ENCODE measurements around the gene SLC49A3.

Gene SLC49A3

GRCh38 chr4:730511-730910, 41.6 kb upstream of the SLC49A3 start:
- no peak overlapping the region for H3K4me3 ChIP-seq (ENCODE audit: low read length in 2 of 2)
- H3K27me3 ChIP-seq (ENCODE audit: control insufficient read depth in 1 of 2, insufficient read depth in 2 of 2, low read length in 2 of 2): no peaks in the 10 kb centered on the region
- H3K4me1 ChIP-seq (ENCODE audit: control insufficient read depth, insufficient read depth, low read length): peaks cover 7% of the 10 kb centered on the region
- H3K9ac ChIP-seq (ENCODE audit: low read length in 2 of 2): no peak overlapping the region
- peaks cover 29 to 31% of the 10 kb centered on the region in 2 donors for H3K36me3 ChIP-seq (ENCODE audit: control insufficient read depth in 2 of 2, insufficient read depth in 2 of 2, low read length in 2 of 2)
- H3K27ac ChIP-seq (ENCODE audit: low read length): no peak overlapping the region
- no peaks in the 10 kb centered on the region for H3K9me3 ChIP-seq (ENCODE audit: control insufficient read depth in 2 of 2, low read length in 2 of 2)

- H3K4me3 ChIP-seq (ENCODE audit: low read length in 2 of 2): no peak overlapping the region
- H3K27me3 ChIP-seq (ENCODE audit: control insufficient read depth in 1 of 2, insufficient read depth in 2 of 2, low read length in 2 of 2): no peaks in the 10 kb centered on the region
- peaks cover 7% of the 10 kb centered on the region for H3K4me1 ChIP-seq (ENCODE audit: control insufficient read depth, insufficient read depth, low read length)
- peaks cover 23 to 25% of the 10 kb centered on the region in 2 donors for H3K36me3 ChIP-seq (ENCODE audit: control insufficient read depth in 2 of 2, insufficient read depth in 2 of 2, low read length in 2 of 2)
- no peaks in the 10 kb centered on the region for H3K9me3 ChIP-seq (ENCODE audit: control insufficient read depth in 2 of 2, low read length in 2 of 2)
- H3K9ac ChIP-seq (ENCODE audit: low read length in 2 of 2): no peak overlapping the region
- H3K27ac ChIP-seq (ENCODE audit: low read length): no peak overlapping the region
Measured at GRCh38 chr4:729336-730315, 40.7 kb upstream of the SLC49A3 start.

GRCh38 chr4:727576-727975, 38.6 kb upstream of the SLC49A3 start:
- Histone ChIP-seq H3K36me3 (ENCODE audit: control insufficient read depth in 2 of 2, insufficient read depth in 2 of 2, low read length in 2 of 2) (peaks cover 6 to 13% of the 10 kb centered on the region in 2 donors), H3K27ac (ENCODE audit: low read length) (no peak overlapping the region), H3K4me3 (ENCODE audit: low read length in 2 of 2) (no peak overlapping the region), H3K9me3 (ENCODE audit: control insufficient read depth in 2 of 2, low read length in 2 of 2) (no peaks in the 10 kb centered on the region), H3K4me1 (ENCODE audit: control insufficient read depth, insufficient read depth, low read length) (peaks cover 7% of the 10 kb centered on the region), H3K9ac (ENCODE audit: low read length in 2 of 2) (no peak overlapping the region), H3K27me3 (ENCODE audit: control insufficient read depth in 1 of 2, insufficient read depth in 2 of 2, low read length in 2 of 2) (no peaks in the 10 kb centered on the region)

- Histone ChIP-seq H3K36me3 (ENCODE audit: control insufficient read depth in 2 of 2, insufficient read depth in 2 of 2, low read length in 2 of 2) (peaks cover 3 to 12% of the 10 kb centered on the region in 2 donors), H3K9ac (ENCODE audit: low read length in 2 of 2) (no peak overlapping the region), H3K27me3 (ENCODE audit: control insufficient read depth in 1 of 2, insufficient read depth in 2 of 2, low read length in 2 of 2) (no peaks in the 10 kb centered on the region), H3K27ac (ENCODE audit: low read length) (no peak overlapping the region), H3K4me1 (ENCODE audit: control insufficient read depth, insufficient read depth, low read length) (peaks cover 7% of the 10 kb centered on the region), H3K4me3 (ENCODE audit: low read length in 2 of 2) (no peak overlapping the region), H3K9me3 (ENCODE audit: control insufficient read depth in 2 of 2, low read length in 2 of 2) (no peaks in the 10 kb centered on the region)
Measured at GRCh38 chr4:726838-727237, 37.9 kb upstream of the SLC49A3 start.

GRCh38 chr4:726235-726787, 37.4 kb upstream of the SLC49A3 start:
- no peak overlapping the region for H3K27ac ChIP-seq (ENCODE audit: low read length)
- H3K4me3 ChIP-seq (ENCODE audit: low read length in 2 of 2): no peak overlapping the region
- peaks cover 3 to 12% of the 10 kb centered on the region in 2 donors for H3K36me3 ChIP-seq (ENCODE audit: control insufficient read depth in 2 of 2, insufficient read depth in 2 of 2, low read length in 2 of 2)
- H3K9ac ChIP-seq (ENCODE audit: low read length in 2 of 2): no peak overlapping the region
- no peaks in the 10 kb centered on the region for H3K9me3 ChIP-seq (ENCODE audit: control insufficient read depth in 2 of 2, low read length in 2 of 2)
- H3K4me1 ChIP-seq (ENCODE audit: control insufficient read depth, insufficient read depth, low read length): peaks cover 7% of the 10 kb centered on the region
- H3K27me3 ChIP-seq (ENCODE audit: control insufficient read depth in 1 of 2, insufficient read depth in 2 of 2, low read length in 2 of 2): no peaks in the 10 kb centered on the region

- H3K9ac ChIP-seq (ENCODE audit: low read length in 2 of 2): no peak overlapping the region
- H3K4me3 ChIP-seq (ENCODE audit: low read length in 2 of 2): no peak overlapping the region
- no peaks in the 10 kb centered on the region for H3K9me3 ChIP-seq (ENCODE audit: control insufficient read depth in 2 of 2, low read length in 2 of 2)
- no peak overlapping the region for H3K27ac ChIP-seq (ENCODE audit: low read length)
- no peaks in the 10 kb centered on the region for H3K27me3 ChIP-seq (ENCODE audit: control insufficient read depth in 1 of 2, insufficient read depth in 2 of 2, low read length in 2 of 2)
- H3K4me1 ChIP-seq (ENCODE audit: control insufficient read depth, insufficient read depth, low read length): peaks cover 7% of the 10 kb centered on the region
- H3K36me3 ChIP-seq (ENCODE audit: control insufficient read depth in 2 of 2, insufficient read depth in 2 of 2, low read length in 2 of 2): peaks cover under 1 to 6% of the 10 kb centered on the region in 2 donors
Measured at GRCh38 chr4:725391-726234, 36.7 kb upstream of the SLC49A3 start.

GRCh38 chr4:723751-724530, 35.0 kb upstream of the SLC49A3 start:
- H3K36me3 ChIP-seq (ENCODE audit: control insufficient read depth in 2 of 2, insufficient read depth in 2 of 2, low read length in 2 of 2): peaks cover 0 to 3% of the 10 kb centered on the region in 2 donors
- no peak overlapping the region for H3K9ac ChIP-seq (ENCODE audit: low read length in 2 of 2)
- no peak overlapping the region for H3K27ac ChIP-seq (ENCODE audit: low read length)
- no peaks in the 10 kb centered on the region for H3K9me3 ChIP-seq (ENCODE audit: control insufficient read depth in 2 of 2, low read length in 2 of 2)
- H3K27me3 ChIP-seq (ENCODE audit: control insufficient read depth in 1 of 2, insufficient read depth in 2 of 2, low read length in 2 of 2): no peaks in the 10 kb centered on the region
- no peak overlapping the region for H3K4me3 ChIP-seq (ENCODE audit: low read length in 2 of 2)
- H3K4me1 ChIP-seq (ENCODE audit: control insufficient read depth, insufficient read depth, low read length): peaks cover 9% of the 10 kb centered on the region

- Histone ChIP-seq H3K4me1 (ENCODE audit: control insufficient read depth, insufficient read depth, low read length) (peaks cover 9% of the 10 kb centered on the region), H3K27me3 (ENCODE audit: control insufficient read depth in 1 of 2, insufficient read depth in 2 of 2, low read length in 2 of 2) (no peaks in the 10 kb centered on the region), H3K36me3 (ENCODE audit: control insufficient read depth in 2 of 2, insufficient read depth in 2 of 2, low read length in 2 of 2) (peaks cover 0 to 3% of the 10 kb centered on the region in 2 donors), H3K27ac (ENCODE audit: low read length) (no peak overlapping the region), H3K4me3 (ENCODE audit: low read length in 2 of 2) (no peak overlapping the region), H3K9ac (ENCODE audit: low read length in 2 of 2) (no peak overlapping the region), H3K9me3 (ENCODE audit: control insufficient read depth in 2 of 2, low read length in 2 of 2) (no peaks in the 10 kb centered on the region)
Measured at GRCh38 chr4:722851-723360, 34.0 kb upstream of the SLC49A3 start.

- H3K9ac ChIP-seq (ENCODE audit: low read length in 2 of 2): no peak overlapping the region
- H3K4me1 ChIP-seq (ENCODE audit: control insufficient read depth, insufficient read depth, low read length): peaks cover 9% of the 10 kb centered on the region
- no peak overlapping the region for H3K27ac ChIP-seq (ENCODE audit: low read length)
- H3K9me3 ChIP-seq (ENCODE audit: control insufficient read depth in 2 of 2, low read length in 2 of 2): no peaks in the 10 kb centered on the region
- no peaks in the 10 kb centered on the region for H3K27me3 ChIP-seq (ENCODE audit: control insufficient read depth in 1 of 2, insufficient read depth in 2 of 2, low read length in 2 of 2)
- peaks cover 0 to 3% of the 10 kb centered on the region in 2 donors for H3K36me3 ChIP-seq (ENCODE audit: control insufficient read depth in 2 of 2, insufficient read depth in 2 of 2, low read length in 2 of 2)
- no peak overlapping the region for H3K4me3 ChIP-seq (ENCODE audit: low read length in 2 of 2)
Measured at GRCh38 chr4:722169-722725, 33.3 kb upstream of the SLC49A3 start.
